Measurements from ENCODE around the gene RBM33.

Gene RBM33

GRCh38 chr7:155733582-155734444 lies 89.4 kb downstream of the RBM33 start:
- no peak for DNase-seq (ENCODE audit: extremely low read depth, low read depth)
- TF ChIP-seq CTCF (IDR thresholded peaks at IDR 0.05; ENCODE audit: low read depth, low read length) = no peak

GRCh38 chr7:155734445-155734809 lies 90.0 kb downstream of the RBM33 start:
- TF ChIP-seq CTCF (IDR thresholded peaks at IDR 0.05; ENCODE audit: low read depth, low read length) = no peak
- no peak for DNase-seq (ENCODE audit: extremely low read depth, low read depth)

- no peak for DNase-seq (ENCODE audit: extremely low read depth, low read depth)
- TF ChIP-seq CTCF (IDR thresholded peaks at IDR 0.05; ENCODE audit: low read depth, low read length) = no peak
These were observed 91.1 kb downstream of the RBM33 start for GRCh38 chr7:155735442-155736115.

- no peak for DNase-seq (ENCODE audit: extremely low read depth, low read depth)
- no peak for TF ChIP-seq CTCF (IDR thresholded peaks at IDR 0.05; ENCODE audit: low read depth, low read length)
These were observed 93.1 kb downstream of the RBM33 start for GRCh38 chr7:155737590-155737989.

- DNase-seq (ENCODE audit: extremely low read depth, low read depth) = no peak
- TF ChIP-seq CTCF (IDR thresholded peaks at IDR 0.05; ENCODE audit: low read depth, low read length) = no peak
These were observed 93.6 kb downstream of the RBM33 start for GRCh38 chr7:155738104-155738503.

DNA sequence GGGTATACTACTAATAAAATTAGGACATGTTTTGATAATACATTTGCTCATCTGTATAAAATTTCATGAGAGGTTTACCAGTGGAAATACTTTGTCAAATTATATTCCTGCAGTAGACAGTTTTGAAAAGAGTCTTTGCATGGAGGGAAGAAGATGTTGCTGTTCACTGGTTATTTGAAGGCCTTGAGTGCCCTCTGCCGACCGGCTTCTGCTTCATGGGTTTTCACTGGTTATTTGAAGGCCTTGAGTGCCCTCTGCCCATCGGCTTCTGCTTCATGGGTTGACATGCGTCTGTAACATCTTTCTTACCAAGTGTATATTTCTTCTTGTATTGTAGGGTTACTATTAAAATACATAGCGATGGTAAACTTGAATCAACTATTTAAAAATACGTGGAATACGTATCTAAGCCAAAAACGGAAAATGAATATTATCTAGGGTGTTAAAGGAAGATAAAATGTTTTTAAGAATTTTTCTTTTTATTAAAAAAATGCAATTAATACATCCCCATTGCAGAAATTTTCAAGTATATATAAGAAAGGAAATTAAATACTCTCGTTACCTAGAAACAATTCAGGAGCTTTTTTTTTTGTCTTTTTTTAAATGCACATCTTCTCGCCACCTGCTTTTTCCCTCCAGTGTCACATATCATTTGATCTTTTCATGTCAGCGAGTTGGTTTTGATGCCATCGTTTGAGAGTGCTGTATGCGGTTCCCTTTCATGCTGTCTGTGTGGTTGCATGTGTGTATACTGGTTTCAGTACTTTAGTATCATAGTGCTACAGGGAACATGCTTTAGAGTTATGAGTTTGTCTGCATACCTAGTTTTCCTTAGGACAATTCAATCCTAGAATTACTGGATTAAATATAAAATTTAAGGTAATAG lies 94.4 kb downstream of the RBM33 start:
- peak; percentile 82 for TF ChIP-seq CTCF (IDR thresholded peaks at IDR 0.05; ENCODE audit: low read depth, low read length)
- DNase-seq (ENCODE audit: extremely low read depth, low read depth) = peak; percentile 47
